ENCODE data around the gene ECE1.

DNA sequence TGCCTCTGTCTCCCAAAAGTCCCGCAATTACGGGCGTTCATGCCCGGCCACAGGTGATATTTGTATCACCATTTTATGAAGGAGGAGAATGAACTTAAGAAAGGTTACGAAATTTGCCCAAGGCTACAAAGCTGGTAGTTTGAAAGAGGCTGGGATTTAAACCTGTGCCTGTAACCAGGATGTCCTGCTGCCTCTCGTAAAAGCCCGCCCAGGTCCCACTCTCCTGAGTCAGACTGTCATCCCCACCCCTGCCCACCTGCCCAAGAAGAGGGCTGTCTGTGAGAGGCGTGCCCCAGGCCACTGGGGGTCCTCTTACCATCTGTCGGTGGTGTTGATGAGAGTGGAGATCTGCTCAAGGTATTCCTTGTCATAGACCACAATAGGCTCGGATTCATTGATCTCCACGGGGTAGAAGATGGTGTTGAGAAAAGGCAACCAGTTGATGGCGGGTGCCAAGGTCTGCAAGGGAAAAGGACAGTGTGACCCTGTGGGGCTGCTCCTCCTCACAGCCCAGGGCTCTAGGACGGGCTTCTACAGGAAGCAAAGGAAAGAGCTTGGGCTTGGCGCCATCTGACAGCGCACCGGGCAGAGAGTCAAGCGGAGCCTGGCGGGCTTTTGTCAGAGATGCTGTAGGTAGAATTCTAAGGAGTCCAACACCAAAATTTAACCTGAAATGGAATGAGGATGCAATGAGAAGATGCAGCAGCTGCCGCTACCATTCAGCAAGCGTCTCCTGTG, 43.2 kb downstream of the ECE1 start:
- TF ChIP-seq POLR2A (IDR thresholded peaks at IDR 0.05) = no peak
- TF ChIP-seq CTCF (IDR thresholded peaks at IDR 0.05) = no peak

Data from uterus (tissue), 2 donors.